Endothelial cell of umbilical vein (primary cell): ENCODE data around the gene RALGAPA1. TPM values are rescaled to one million over a fixed set of nuclear protein-coding genes. Genes with fewer than 3 reads are reported as not detected.

Experiments used
- BruUV-seq: library from RNA; stranded (reverse); fragments of 400-500 nt; replicated peaks from 2 replicates; lab custom pipeline; 2021; lab: Mats Ljungman, UMichigan
- CTCF ChIA-PET: fragments of 300-600, 350-600 bp; sonication (Branson Sonifier 250); formaldehyde crosslinking; loops from one replicate; lab custom pipeline; 2021; ENCODE audit warnings: antibody characterized with exemption, inconsistent platforms; lab: Charles Lee
- POLR2A ChIA-PET: fragments of 300-600, 350-600 bp; sonication (Branson Sonifier 250); formaldehyde crosslinking; loops from one replicate; lab custom pipeline; 2021; ENCODE audit warnings: antibody characterized with exemption, inconsistent platforms; lab: Charles Lee
- DNase-seq: peaks from one replicate; pipeline ENCODE4 v3.0.0-alpha.2; 2011; ENCODE audit warnings: low read depth, low spot score
- FAIRE-seq: peaks from 2 replicates; lab custom pipeline; 2011; peaks lifted over from hg19 to GRCh38; lab: Jason Lieb, UNC
- H2AFZ ChIP-seq: 2 replicates; pipeline ENCODE4 v1.6.0; 2012; ENCODE audit warnings: low read depth, low read length, control low read depth, inconsistent platforms
- H3K27ac ChIP-seq: 2 replicates; pipeline ENCODE4 v1.5.1; 2011; ENCODE audit warnings: low read depth, mild to moderate bottlenecking, control low read depth, low read length, moderate library complexity; ENCODE audit not compliant: insufficient read depth
- H3K27me3 ChIP-seq, 2 experiments: 2 replicates each; pipeline versions ENCODE4 v1.6.0 to v1.6.1; 2011; ENCODE audit warnings: low read length in 2 of 2, mixed read lengths in 1 of 2; ENCODE audit not compliant: control insufficient read depth in 2 of 2, insufficient read depth in 2 of 2
- H3K36me3 ChIP-seq, 2 experiments: 2 replicates in 1 of 2; 3 replicates in 1 of 2; pipeline ENCODE4 v1.5.1; 2011; ENCODE audit warnings: low read length in 2 of 2, mild to moderate bottlenecking in 1 of 2, moderate library complexity in 1 of 2; ENCODE audit not compliant: control insufficient read depth in 2 of 2, insufficient read depth in 2 of 2; ENCODE audit errors: extremely low read depth in 1 of 2
- H3K4me1 ChIP-seq: 3 replicates; pipeline ENCODE4 v1.5.1; 2011; ENCODE audit warnings: mild to moderate bottlenecking, low read length; ENCODE audit not compliant: control insufficient read depth, insufficient read depth; ENCODE audit errors: extremely low read depth
- H3K4me2 ChIP-seq: 2 replicates; pipeline ENCODE4 v1.6.1; 2011; ENCODE audit warnings: low read length, control low read depth, mixed read lengths; ENCODE audit not compliant: insufficient read depth
- H3K4me3 ChIP-seq, 3 experiments: fragments of 200-600 bp in 1 of 3; sonication (generic), shearing (Covaris generic) in 1 of 3; replicated peaks in 1 of 3; 2 replicates each; pipeline ENCODE4 v1.5.1; 2011 to 2016; ENCODE audit warnings: control low read depth in 3 of 3, low read length in 3 of 3, mild to moderate bottlenecking in 2 of 3, inconsistent platforms in 1 of 3, low read depth in 1 of 3, moderate library complexity in 1 of 3; ENCODE audit not compliant: insufficient read depth in 1 of 3
- H3K79me2 ChIP-seq: 2 replicates; pipeline ENCODE4 v1.6.0; 2012; ENCODE audit warnings: low read length, inconsistent platforms; ENCODE audit not compliant: control insufficient read depth, insufficient read depth
- H3K9ac ChIP-seq: replicated peaks from 2 replicates; pipeline ENCODE3; 2011; ENCODE audit warnings: low read length, control low read depth; ENCODE audit not compliant: insufficient read depth; ENCODE audit errors: extremely low read depth
- H3K9me1 ChIP-seq: replicated peaks from 3 replicates; pipeline ENCODE4 v1.6.0; 2011; ENCODE audit warnings: mild to moderate bottlenecking, low read length; ENCODE audit not compliant: control insufficient read depth, insufficient read depth; ENCODE audit errors: extremely low read depth
- H3K9me3 ChIP-seq: replicated peaks from 2 replicates; pipeline ENCODE4 v1.5.1; 2012; ENCODE audit warnings: low read length, inconsistent platforms; ENCODE audit not compliant: control insufficient read depth, insufficient read depth
- H4K20me1 ChIP-seq: replicated peaks from 2 replicates; pipeline ENCODE3; 2011; ENCODE audit warnings: mild to moderate bottlenecking, low read length; ENCODE audit not compliant: control insufficient read depth, insufficient read depth; ENCODE audit errors: extremely low read depth
- EZH2 ChIP-seq: IDR thresholded peaks from 2 replicates; pipeline ENCODE4 v1.6.1; 2012; ENCODE audit warnings: borderline replicate concordance, low read depth, mild to moderate bottlenecking, moderate library complexity, low read length, inconsistent platforms; ENCODE audit not compliant: severe bottlenecking
- FOS ChIP-seq: IDR thresholded peaks from 2 replicates; pipeline ENCODE4 v1.6.1; 2011; ENCODE audit warnings: mild to moderate bottlenecking, low read length, moderate library complexity, borderline replicate concordance; ENCODE audit not compliant: insufficient read depth
- GATA2 ChIP-seq: IDR thresholded peaks from 2 replicates; pipeline ENCODE4 v1.7.0; 2011; ENCODE audit warnings: low read depth, mild to moderate bottlenecking, moderate library complexity, mixed read lengths, low read length; ENCODE audit not compliant: insufficient read length, insufficient read depth
- JUN ChIP-seq: IDR thresholded peaks from 2 replicates; pipeline ENCODE4 v1.6.1; 2011; ENCODE audit warnings: borderline replicate concordance, low read depth; ENCODE audit not compliant: insufficient read length, insufficient read depth
- MYC ChIP-seq: IDR thresholded peaks from one replicate; pipeline ENCODE4 v1.6.1; 2011; ENCODE audit warnings: mild to moderate bottlenecking, low read depth, low read length
- POLR2A ChIP-seq: IDR thresholded peaks from 2 replicates; pipeline ENCODE4 v1.6.1; 2012; ENCODE audit warnings: low read depth, mild to moderate bottlenecking, control low read depth, low read length
- POLR2AphosphoS5 ChIP-seq: IDR thresholded peaks from 2 replicates; pipeline ENCODE4 v1.6.1; 2012; ENCODE audit warnings: low read depth, mild to moderate bottlenecking, control low read depth, low read length, moderate library complexity; ENCODE audit not compliant: insufficient read depth
- dilution Hi-C: fragments of 300-500 bp; cut with MboI; formaldehyde crosslinking; loops from one replicate; pipeline ENCODE4 v1.15.0; 2019; ENCODE audit warnings: low sequenced_read_pairs; ENCODE audit not compliant: extremely low pct_ligation_motif_present
- intact Hi-C: fragments of 100-400 bp; cut with micrococcal nuclease; formaldehyde crosslinking; loops from one replicate; pipeline ENCODE4 v1.10.0; 2022
- polyA plus RNA-seq, 4 experiments: library from polyadenylated mRNA; depleted of rRNA in 3 of 4; stranded (reverse) in 3 of 4; unstranded in 1 of 4; fragments of >200 nt; gene quantifications; 2 replicates each; pipeline versions ENCODE4 v1.2.1 to v1.2.3, GENCODE V29; 2011 to 2012; ENCODE audit warnings: missing spikeins in 1 of 4
- total RNA-seq: library from RNA; stranded (reverse); gene quantifications from 2 replicates; pipeline ENCODE4 v1.2.3, GENCODE V29; 2021
- TF ChIP-seq, protein P1 (sequence below): IDR thresholded peaks from 2 replicates; pipeline ENCODE4 v1.6.1; 2011; ENCODE audit not compliant: insufficient read depth, insufficient read length
- TF ChIP-seq, protein P2 (sequence below), 2 donors: IDR thresholded peaks; 1 replicate in 1 of 2; 2 replicates in 1 of 2; pipeline ENCODE4 v1.5.1; 2011; ENCODE audit warnings: low read length in 2 of 2, mild to moderate bottlenecking in 2 of 2, moderate library complexity in 2 of 2, control low read depth in 1 of 2, inconsistent platforms in 1 of 2, low read depth in 1 of 2; ENCODE audit not compliant: insufficient read depth in 1 of 2; ENCODE audit errors: extremely low read depth in 1 of 2

The RALGAPA1 gene
- total and polyA plus RNA-seq, 2 donors (not counting 3 experiments of a cell fraction or from before 2014, with no cell fraction given) = 6.1 to 30.9 TPM

DNA sequence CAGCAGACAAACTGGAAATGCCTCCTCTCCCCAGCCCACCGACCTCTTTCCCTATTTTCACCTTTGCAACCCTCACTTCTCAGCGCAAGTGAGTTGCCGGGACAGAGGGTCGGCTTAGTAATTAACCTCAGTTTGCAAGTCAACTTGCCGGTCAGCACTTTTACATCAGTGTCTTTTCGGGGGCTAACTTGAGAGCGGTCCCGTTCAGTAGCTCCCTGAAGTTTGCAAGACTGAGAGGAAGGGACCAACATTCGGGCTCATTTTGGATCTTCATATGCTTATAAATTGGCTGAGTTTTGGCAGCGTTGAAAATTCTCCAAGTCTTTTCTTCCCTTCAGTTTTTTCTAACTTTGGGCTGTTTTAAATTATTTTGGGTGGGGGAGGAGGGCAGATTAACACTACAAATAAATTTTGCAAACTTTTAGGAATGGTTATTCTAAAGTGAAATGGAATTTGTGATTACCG is 17.9 kb upstream of the RALGAPA1 start:
- Histone ChIP-seq H3K4me2 (peak overlapping the region; percentile 91), H3K27ac (no peak overlapping the region), H3K4me1 (peaks cover 10% of the 10 kb centered on the region), H3K4me3 (peak overlapping the region; percentile 61 to 92 (median 88)), H3K9me1 (no peaks in the 10 kb centered on the region), H4K20me1 (no peaks in the 10 kb centered on the region), H3K27me3 (no peaks in the 10 kb centered on the region), H2AFZ (peak overlapping the region; percentile 84), H3K9ac (peak overlapping the region; percentile 30), H3K9me3 (no peaks in the 10 kb centered on the region), H3K79me2 (peaks cover 5% of the 10 kb centered on the region), H3K36me3 (peaks cover 0 to 2% of the 10 kb centered on the region in 2 experiments)
- CTCF ChIA-PET = interaction anchor here (1.0 to 2.7 kb wide), 5 partner anchors 9 to 242 kb away, joined by 3 to 12 read pairs (median 7); partner anchors contain the start of gene RALGAPA1
- POLR2A ChIA-PET = no interaction called here
- BruUV-seq = no TSS peak
- dilution Hi-C loops = no loop called here
- no peak for TF ChIP-seq FOS
- TF ChIP-seq, protein P1, sequence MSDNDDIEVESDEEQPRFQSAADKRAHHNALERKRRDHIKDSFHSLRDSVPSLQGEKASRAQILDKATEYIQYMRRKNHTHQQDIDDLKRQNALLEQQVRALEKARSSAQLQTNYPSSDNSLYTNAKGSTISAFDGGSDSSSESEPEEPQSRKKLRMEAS = no peak
- no peak for TF ChIP-seq GATA2
- TF ChIP-seq, protein P2, sequence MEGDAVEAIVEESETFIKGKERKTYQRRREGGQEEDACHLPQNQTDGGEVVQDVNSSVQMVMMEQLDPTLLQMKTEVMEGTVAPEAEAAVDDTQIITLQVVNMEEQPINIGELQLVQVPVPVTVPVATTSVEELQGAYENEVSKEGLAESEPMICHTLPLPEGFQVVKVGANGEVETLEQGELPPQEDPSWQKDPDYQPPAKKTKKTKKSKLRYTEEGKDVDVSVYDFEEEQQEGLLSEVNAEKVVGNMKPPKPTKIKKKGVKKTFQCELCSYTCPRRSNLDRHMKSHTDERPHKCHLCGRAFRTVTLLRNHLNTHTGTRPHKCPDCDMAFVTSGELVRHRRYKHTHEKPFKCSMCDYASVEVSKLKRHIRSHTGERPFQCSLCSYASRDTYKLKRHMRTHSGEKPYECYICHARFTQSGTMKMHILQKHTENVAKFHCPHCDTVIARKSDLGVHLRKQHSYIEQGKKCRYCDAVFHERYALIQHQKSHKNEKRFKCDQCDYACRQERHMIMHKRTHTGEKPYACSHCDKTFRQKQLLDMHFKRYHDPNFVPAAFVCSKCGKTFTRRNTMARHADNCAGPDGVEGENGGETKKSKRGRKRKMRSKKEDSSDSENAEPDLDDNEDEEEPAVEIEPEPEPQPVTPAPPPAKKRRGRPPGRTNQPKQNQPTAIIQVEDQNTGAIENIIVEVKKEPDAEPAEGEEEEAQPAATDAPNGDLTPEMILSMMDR (IDR thresholded peaks at IDR 0.05; ENCODE audit: extremely low read depth in 1 of 2, insufficient read depth in 1 of 2, low read depth in 1 of 2, low read length in 2 of 2) = no peak
- TF ChIP-seq POLR2AphosphoS5 = no peak
- no peak for TF ChIP-seq MYC
- no peak for TF ChIP-seq EZH2
- no peak for TF ChIP-seq JUN
- TF ChIP-seq POLR2A = no peak
- intact Hi-C loops = loop anchor here (1.0 to 5.0 kb wide), 4 partner anchors 18 to 1290 kb away; partner anchors contain the start of genes EAPP, INSM2 and RALGAPA1
- DNase-seq (no peak), FAIRE-seq (no peak)
